GM23248 (cell line): ENCODE data around the gene GYS1.
"Not testable (repeated sequence)": the region's sequence is repeated elsewhere in the genome, so short reads cannot be mapped to it uniquely, and the experiment has no call there.

Experiments used
- EZH2 ChIP-seq: fragments of 200-600 bp; sonication (generic); IDR thresholded peaks from 2 replicates; pipeline ENCODE4 v1.6.1; 2018; ENCODE audit warnings: antibody characterized with exemption, mild to moderate bottlenecking; ENCODE audit not compliant: insufficient read depth, poor library complexity, severe bottlenecking
- EZH2phosphoT487 ChIP-seq: fragments of 200-600 bp; sonication (generic); IDR thresholded peaks from 2 replicates; pipeline ENCODE4 v1.6.1; 2018; ENCODE audit warnings: antibody characterized with exemption, moderate library complexity, mild to moderate bottlenecking, low read depth; ENCODE audit not compliant: insufficient read depth

DNA sequence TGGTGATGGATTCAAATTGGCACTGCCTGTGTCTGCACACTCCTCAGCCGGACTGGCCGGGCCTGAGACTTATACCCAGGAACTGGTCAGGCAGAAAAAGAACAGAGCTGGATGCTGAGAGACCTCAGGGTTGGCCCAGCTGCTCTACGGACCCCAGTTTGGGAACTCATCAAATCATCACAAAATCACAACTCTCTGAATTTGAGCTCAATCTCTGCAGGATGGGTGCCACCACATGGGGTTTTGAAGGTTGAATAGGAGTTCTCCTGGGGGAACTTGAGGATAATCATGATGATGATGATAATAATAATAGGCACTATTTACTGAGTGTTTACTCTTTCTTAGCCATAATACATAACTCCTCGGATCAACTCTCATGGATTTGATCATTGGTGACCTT is 49.6 kb upstream of the GYS1 start:
- not testable (repeated sequence) for TF ChIP-seq EZH2, EZH2phosphoT487
